ENCODE data around the gene WDR20.
"Not testable (repeated sequence)": the region's sequence is repeated elsewhere in the genome, so short reads cannot be mapped to it uniquely, and the experiment has no call there.

WDR20 gene

DNA sequence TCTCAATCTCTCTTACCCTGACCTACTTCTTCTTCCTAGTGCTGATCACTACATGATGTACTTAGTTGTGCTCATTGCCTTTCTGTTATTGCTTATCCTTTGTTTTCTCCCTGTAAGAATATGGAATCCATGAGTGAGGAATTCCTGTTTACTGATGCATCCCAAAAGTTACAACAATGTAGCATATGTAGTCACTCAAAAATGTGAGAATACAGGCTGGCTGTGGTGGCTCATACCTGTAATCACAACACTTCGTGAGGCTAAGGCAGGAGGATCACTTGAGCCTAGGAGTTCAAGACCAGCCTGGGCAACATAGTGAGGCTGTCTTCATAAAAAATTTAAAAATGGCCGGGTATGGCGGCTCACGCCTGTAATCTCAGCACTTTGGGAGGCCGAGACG lies 8.0 kb upstream of the WDR20 start:
- no peak for DNase-seq (ENCODE audit: low read depth in 2 of 2)

DNA sequence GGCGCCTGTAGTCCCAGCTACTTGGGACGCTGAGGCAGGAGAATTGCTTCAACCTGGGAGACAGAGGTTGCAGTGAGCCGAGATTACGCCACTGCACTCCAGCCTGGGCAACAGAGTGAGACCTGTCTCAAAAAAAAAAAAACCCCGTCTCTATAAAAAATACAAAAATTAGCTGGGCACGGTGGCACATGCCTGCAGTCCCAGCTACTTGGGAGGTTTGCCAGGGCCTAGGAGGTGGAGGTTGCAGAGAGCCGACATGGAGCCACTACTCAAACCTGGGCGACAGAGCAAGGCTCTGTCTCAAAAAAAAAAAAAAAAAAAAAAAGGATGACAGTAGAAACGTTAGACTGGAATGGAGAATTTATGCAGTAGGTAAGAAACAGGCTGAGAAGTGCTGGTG lies 5.7 kb upstream of the WDR20 start:
- not testable (repeated sequence) for DNase-seq (ENCODE audit: low read depth in 2 of 2)

DNA sequence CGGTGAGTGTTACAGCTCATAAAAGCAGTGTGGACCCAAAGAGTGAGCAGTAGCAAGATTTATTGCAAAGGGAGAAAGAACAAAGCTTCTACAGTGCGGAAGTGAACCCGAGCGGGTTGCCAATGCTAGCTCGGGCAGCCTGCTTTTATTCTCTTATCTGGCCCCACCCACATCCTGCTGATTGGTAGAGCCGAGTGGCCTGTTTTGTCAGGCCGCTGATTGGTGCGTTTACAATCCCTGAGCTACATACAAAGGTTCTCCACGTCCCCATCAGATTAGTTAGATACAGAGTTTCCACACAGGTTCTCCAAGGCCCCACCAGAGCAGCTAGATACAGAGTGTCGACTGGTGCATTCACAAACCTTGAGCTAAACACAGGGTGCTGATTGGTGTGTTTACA lies 5.0 kb upstream of the WDR20 start:
- DNase-seq (ENCODE audit: low read depth in 2 of 2), result not testable (repeated sequence)

DNA sequence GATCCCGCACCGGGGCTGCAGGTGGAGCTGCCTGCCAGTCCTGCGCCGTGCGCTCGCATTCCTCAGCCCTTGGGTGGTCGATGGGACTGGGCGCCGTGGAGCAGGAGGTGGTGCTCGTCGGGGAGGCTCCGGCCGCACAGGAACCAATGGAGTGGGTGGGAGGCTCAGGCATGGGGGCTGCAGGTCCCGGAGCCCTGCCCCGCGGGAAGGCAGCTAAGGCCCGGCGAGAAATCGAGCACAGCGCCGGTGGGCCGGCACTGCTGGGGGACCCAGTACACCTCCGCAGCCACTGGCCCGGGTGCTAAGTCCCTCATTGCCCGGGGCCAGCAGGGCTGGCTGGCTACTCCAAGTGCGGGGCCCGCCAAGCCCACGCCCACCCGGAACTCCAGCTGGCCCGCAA lies 4.2 kb upstream of the WDR20 start:
- not testable (repeated sequence) for DNase-seq (ENCODE audit: low read depth in 2 of 2)

DNA sequence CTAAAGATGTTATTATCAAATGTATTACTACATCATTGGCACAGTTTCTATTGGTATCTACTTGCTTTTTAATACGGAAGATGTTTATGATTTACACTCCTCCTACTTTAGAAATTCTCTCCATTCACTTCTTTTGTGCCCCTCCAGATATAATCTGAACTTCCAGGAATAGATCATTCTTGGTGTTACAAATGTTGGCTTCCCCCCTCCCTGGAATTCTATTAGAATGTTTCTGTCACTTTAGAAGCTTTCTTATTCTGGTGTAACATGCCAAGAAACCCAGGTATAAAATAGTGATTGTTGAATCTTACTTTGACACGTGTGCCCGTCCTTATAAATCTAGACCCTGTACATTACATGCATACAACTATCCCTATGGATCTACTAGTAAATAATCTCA lies 1.2 kb upstream of the WDR20 start:
- no peak for DNase-seq (ENCODE audit: low read depth in 2 of 2)

DNA sequence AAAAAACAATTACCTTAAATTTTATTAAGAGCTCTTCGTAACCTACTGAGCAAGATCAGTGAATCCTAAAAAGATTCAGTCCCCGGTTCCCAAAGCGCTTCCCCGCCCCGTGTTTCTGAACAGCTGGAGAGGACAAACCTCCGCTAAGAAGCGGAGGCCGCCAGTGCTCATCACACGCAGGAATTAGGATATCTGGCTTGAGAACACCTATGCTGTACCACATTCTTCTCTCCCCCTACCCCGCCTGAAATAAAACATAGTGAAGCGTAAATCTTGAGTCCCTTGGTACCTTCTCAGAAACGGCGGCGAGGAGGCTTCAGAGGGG lies 774 bp upstream of the WDR20 start:
- no peak for DNase-seq (ENCODE audit: low read depth in 2 of 2)

DNA sequence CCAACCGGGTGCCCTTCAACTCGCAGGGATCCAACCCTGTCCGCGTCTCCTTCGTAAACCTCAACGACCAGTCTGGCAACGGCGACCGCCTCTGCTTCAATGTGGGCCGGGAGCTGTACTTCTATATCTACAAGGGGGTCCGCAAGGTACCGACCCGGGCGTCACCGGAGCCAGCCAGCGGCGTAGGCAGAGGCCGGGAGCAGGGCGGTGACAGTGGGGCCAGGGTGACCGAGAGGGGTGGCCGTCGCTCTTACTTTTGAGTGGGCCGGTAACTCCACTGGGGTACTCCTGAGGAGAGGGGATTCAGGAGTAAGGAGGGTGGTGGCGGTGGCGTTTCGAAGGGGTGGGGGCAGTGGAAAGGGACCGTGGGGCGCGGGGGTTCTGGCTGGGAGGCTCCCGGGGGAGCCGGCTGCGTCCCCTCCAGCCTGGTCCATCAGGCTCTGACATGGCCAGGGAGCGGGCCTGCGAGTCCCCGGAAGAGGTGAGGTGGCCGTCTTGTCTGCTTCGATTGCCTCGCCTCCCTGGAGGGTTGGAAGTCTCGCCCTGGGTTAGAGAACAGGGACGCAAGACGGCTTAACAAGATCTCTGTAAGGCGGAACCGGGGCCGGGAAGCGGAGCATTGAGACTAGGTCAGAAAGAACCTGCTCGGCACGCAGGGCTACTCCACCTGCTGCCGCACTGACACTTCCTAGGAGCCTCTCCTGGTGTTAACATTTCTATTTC lies 491 bp downstream of the WDR20 start:
- no peak for DNase-seq (ENCODE audit: low read depth in 2 of 2)

DNA sequence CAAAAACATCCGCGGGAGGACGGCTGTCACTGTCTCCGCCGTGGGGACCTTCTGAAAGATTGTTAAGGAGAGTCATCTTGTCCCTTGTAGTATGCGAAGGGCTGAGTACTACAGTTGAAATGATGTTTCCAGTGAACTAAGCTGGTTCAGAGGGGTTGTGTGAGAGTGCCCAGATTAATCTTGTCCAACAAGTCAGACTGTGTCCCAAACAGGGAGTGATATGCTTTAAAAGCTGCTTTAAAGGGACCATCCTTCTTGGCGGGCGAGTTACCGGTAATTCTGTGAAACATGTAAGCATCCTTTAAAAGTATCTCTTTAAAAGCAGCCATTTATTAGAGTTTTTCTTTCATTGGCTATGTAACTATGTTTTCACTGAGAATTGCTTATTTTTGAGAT lies 1.1 kb downstream of the WDR20 start:
- no peak for DNase-seq (ENCODE audit: low read depth in 2 of 2)

DNA sequence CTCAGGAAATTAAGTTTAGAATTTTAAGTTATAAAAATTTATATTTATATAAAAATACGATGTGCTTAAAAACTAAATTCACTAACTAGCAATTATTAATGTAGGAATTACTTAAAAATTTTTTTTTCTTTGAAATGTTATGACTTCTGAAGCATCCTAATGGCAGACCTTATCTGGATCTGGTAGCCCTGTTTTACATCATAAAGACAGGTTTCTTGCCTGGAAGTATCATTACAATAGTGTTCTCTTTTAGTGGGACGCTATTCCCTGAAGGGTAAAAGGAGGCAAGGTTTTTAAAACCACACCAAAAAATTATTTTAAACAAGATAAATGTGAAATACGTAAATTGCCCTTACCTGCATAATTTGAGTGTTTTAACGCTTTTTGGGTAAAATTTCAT lies 2.1 kb downstream of the WDR20 start:
- no peak for DNase-seq (ENCODE audit: low read depth in 2 of 2)

DNA sequence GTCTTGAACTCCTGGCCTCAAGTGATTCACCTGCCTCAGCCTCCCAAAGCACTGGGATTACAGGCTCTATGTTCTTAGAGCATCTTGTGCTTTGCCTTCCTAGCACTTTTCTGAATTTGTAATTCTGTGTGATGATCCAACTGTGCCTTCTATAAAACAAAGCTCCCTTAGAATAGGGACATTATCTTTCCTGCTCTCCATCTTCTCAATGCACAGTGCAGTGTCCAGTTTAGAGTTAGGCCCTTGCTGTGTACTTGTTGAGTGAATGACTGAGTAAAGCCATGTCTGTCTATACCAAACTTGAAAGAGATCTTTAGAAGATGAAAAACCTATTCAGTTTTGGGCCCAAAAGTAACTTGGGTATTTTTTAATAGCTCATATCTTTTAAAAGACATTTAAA lies 5.2 kb downstream of the WDR20 start:
- no peak for DNase-seq (ENCODE audit: low read depth in 2 of 2)

DNA sequence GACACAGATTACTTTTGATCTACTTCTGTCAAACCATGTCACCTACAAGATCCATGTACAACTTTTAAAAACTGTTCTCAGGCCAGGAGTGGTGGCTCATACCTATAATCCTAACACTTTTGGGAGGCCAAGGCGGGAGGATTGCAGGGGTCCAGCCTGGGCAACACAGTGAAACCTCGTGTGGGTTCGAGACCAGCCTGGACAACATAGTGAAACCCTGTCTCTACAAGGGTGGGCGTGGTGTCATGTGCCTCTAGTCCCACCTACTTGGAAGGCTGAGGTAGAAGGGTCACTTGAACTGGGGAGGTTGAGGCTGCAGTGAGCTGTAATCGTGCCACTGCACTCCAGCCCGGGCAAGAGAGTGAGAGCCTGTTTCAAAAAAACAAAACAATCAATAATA lies 5.7 kb downstream of the WDR20 start:
- no peak for DNase-seq (ENCODE audit: low read depth in 2 of 2)

DNA sequence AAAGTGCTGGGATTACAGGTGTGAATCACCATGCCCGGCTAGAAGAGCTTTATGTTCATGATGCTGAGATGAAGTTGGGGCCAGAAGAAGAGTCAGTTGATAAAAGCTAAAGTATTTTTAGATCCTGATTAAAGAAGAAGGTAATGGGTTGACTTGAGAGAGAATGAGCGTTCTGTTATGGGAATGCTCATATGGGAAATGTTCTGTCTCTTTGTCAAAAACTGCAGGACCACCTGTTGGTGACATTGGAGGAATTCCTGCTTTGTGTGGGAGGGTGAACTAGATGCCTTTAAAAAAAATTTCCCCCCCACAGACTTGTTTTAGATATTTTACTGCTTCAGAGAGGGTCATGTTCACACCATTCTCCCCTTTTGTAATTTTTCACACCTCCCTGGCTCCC lies 6.7 kb downstream of the WDR20 start:
- DNase-seq (ENCODE audit: low read depth in 2 of 2), result no peak

DNA sequence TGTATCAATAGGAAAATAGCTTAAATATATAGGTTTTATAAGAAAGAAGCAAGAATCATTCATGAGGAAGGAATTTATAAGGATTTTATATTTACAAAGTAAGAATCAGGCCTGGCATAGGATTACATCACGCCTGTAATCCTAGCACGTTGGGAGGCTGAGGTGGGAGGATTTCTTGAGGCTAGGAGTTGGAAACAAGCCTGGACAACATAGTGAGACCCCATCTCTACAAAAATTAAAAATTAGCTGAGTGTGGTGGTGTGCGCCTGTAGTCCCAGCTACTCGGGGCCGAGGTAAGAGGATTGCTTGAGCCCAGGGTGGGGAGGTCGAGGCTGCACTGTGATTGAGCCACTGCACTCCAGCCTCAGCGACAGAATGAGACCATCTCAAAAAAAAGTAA lies 10.4 kb downstream of the WDR20 start:
- no peak for DNase-seq (ENCODE audit: low read depth in 2 of 2)

DNA sequence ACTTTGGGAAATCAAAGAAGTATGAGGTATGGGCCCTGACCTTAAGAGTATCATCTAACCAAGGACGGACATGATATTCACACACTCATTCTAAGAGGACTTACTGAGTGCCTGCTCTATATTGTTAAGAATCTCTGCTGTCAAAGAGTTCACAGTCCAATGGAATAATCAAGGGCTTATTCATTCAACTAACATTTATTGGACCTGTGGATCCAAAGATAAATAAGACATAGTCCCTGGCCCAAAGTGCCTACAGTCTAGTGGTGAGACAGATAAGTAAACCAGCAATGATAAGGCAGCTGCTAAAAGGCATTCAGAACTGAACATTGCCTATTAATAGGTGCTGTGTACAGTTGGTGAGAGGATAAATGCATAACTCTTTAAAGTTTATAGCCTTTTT lies 11.0 kb downstream of the WDR20 start:
- no peak for DNase-seq (ENCODE audit: low read depth in 2 of 2)

DNA sequence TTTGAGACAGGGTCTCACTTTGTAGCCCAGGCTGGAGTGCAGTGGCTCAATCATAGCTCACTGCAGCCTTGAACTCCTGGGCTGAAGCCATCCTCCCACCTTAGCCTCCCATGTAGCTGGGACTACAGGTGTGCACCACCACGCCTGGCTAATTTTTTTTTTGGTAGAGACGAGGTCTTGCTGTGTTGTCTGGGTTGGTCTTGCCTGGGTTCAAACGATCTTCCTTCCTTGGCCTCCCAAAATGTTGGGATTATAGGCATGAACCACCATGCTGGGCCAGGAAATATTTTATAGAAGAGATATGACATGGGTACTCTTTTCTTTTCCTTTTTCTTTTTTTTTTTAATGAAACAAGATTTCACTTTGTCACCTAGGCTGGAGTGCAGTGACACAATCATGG lies 11.7 kb downstream of the WDR20 start:
- DNase-seq (ENCODE audit: low read depth in 2 of 2), result not testable (repeated sequence)

DNA sequence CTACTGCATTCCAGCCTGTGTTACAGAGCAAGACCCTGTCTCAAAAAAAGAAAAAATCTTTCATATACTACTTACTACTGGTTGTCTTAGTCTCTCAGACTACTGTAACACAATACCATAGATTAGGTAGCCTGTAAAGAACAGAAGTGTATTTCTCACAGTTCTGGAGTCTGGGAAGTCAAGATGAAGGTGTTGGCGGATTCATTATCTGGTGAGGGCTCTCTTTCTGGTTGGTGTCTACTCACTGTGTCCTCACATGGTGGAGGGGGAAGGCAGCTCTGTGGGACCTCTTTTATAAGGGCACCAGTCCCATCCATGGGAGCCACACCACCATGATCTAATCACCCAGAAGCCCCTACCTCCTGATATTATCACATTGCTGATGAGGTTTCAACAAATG lies 14.4 kb downstream of the WDR20 start:
- DNase-seq (ENCODE audit: low read depth in 2 of 2), result no peak

DNA sequence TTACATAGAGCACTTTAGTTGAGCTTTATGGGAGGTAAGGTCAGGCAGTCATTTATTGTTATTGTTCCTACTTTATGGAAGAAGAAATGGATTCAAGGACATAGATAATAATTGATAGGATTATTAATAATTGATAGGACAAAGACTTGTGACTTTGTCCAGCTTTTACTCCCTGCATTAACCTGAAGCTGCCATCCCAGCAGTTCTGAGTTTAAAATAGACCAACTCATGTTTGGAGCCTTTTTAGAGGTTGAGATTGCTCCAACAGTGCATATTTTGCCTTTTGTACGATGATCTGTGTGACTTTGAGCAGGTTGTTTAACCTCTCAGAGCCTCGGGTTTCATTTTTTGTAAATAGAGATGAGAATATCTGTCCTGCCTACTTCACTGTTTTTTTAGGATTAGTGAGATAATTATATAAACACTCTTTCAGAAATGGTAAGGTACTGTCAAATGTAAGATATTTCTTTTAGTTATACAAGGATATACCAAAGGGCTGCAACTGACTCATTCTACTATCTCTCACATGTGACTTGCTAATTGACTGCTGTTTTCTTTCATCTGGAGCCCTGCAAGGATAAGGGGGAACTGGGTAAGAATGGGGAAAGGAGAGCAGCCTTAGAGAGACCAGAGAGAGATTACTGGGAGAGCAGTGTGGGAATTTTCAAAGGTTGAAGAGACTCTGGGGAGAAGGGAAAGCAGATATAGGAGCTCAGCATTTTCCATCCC lies 15.3 kb downstream of the WDR20 start:
- DNase-seq (ENCODE audit: low read depth in 2 of 2), result no peak

DNA sequence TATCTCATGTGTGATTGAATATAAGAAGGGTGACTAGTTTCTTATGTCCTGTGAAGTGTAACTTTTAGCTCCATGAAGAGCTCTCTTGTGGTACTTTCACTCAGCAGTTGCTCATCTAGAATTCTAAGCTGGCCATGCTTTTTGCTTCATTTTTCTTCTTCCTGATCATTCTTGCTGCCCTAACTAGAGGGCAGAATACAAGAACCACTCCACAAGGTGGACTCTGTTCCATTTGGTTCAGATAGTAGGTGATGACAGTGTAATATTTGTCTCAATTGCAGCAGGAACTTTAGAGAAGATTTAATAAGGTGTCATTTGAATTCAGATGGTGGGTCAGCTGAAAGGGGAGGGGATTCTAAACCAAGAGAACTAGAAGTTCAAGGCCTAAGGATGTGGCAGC lies 17.6 kb downstream of the WDR20 start:
- no peak for DNase-seq (ENCODE audit: low read depth in 2 of 2)

DNA sequence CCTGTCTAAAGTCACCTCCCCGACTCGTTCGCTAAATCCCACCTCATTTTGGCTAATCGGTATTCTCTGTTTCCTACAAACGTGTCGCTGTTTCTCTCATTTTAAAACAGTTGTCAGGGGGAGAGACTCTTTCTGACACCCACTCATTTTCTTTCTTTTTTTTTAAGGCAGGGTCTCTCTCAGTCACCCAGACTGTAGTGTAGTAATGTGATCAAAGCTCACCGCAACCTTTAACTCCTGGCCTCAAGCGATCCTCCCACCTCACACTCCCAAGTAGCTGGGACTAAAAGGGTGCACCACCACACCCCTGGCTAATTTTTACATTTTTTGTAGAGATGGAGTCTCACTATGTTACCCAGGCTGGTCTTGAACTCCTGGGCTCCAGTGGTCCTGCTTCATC lies 19.1 kb downstream of the WDR20 start:
- DNase-seq (ENCODE audit: low read depth in 2 of 2), result no peak

DNA sequence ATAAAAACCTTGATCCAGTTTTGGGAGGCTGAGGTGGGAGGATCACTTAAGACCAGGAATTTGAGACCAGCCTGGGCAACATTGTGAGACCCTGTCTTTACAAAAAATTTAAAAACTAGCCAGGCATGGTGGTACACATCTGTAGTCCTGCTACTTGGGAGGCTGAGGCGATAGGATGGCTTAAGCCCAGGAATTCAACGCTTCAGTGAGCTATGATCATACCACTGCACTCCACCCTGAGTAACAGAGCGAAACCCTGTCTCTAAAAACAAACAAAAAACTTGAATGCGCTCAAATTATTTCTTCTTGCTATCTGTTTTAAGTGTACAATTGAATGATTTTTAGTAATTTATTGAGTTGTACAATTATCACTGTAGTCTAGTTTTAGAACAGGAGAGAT lies 20.1 kb downstream of the WDR20 start:
- DNase-seq (ENCODE audit: low read depth in 2 of 2), result no peak

DNA sequence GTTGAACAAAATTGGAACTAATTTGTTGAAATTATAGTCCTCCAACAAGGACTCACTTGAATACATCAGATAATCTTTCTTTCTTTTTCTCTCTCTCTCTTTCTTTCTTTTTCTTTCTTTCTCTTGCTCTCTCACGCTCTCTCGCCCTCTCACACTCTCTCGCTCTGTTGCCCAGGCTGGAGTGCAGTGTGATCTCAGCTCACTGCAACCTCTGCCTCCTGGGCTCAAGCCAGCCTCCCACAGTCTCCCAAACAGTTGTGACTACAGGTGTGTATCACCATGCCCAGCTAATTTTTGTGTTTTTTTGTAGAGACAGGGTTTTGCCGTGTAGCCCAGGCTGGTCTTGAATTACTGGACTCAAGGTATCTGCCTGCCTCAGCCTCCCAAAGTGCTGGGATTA lies 22.8 kb downstream of the WDR20 start:
- DNase-seq (ENCODE audit: low read depth in 2 of 2), result no peak

DNA sequence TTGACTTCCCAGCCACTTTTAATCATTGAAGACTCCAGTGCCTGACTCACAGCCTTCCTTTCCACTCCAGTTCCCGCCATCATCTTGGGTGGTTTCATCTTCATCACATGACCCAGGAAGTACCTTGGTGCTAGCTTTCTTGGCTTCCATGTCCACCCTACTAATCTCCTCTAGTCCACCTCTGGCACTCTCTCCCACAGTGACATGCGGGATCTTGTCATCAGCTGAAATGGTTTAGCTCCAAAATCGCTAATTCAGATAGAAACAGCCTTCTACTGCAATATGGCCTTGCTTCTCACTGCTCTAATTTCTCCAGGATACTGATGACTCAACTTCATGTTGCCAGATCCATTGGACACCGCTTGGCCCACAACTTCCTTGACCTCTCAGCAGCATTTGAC lies 24.5 kb downstream of the WDR20 start:
- DNase-seq (ENCODE audit: low read depth in 2 of 2), result no peak

DNA sequence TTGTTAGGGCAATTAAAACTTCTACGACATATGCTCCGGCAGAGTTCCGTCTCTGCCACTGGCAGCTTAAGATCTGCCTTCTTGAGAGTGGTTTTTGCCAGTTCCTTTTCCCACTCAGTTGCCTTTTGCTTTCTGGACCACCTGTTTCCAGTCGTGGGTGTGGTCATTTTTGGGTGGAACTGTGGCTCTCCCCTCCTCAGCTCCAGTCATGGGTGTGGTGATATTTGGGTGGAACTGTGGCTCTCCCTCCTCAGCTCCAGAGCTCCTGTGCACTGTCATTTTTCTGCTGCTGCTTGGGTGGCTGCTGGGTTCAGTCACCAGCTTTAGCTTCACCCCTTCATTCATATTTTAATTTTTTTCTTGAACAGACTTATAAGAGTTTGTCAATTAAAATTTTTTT lies 25.3 kb downstream of the WDR20 start:
- no peak for DNase-seq (ENCODE audit: low read depth in 2 of 2)

DNA sequence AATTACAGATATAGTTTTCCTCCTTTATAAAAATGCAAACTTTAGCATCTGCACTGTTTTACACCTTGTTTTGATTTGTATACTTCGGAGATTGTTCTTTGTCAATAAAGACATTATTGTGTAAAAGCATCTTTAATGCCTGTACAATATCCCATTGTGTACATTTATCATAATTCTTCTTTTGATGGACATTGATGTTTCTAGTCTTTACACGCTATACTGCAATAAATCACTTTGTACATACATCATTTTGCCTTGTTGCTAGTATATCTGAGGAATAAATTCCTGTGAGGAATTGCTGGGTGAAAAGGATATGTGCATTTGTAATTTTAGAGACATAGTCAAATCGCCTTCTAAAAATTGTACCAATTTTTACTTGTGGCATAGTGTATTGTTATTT lies 30.4 kb downstream of the WDR20 start:
- DNase-seq (ENCODE audit: low read depth in 2 of 2), result no peak
